ENCODE data around the gene COL21A1. TPM values are rescaled to one million over a fixed set of nuclear protein-coding genes. Genes with fewer than 3 reads are reported as not detected.

The COL21A1 gene
- total and polyA plus RNA-seq, 2 donors (not counting 1 experiment from before 2014, with no cell fraction given): 6.9 to 28.2 TPM

GRCh38 chr6:56152611-56153010 is 94.8 kb downstream of the COL21A1 start:
- Histone ChIP-seq H3K9ac (ENCODE audit: insufficient read depth, low read length) (no peak overlapping the region), H2AFZ (ENCODE audit: low read length) (no peak overlapping the region), H3K4me3 (replicated peaks in 1 of 4; ENCODE audit: control extremely low read depth in 1 of 4, insufficient read depth in 1 of 4, low read depth in 3 of 4, low read length in 4 of 4) (no peak overlapping the region), H3K27ac (ENCODE audit: insufficient read depth, low read length) (no peak overlapping the region), H3K79me2 (ENCODE audit: control insufficient read depth, insufficient read depth, low read length) (no peaks in the 10 kb centered on the region), H3K4me2 (ENCODE audit: extremely low read depth, insufficient read depth, low read length) (no peak overlapping the region), H4K20me1 (ENCODE audit: control insufficient read depth, extremely low read depth, insufficient read depth, low read length) (no peaks in the 10 kb centered on the region), H3K36me3 (ENCODE audit: control insufficient read depth, insufficient read depth, low read length) (no peaks in the 10 kb centered on the region), H3K4me1 (ENCODE audit: control insufficient read depth, extremely low read depth, insufficient read depth, low read length) (peaks cover 2% of the 10 kb centered on the region), H3K9me3 (ENCODE audit: control insufficient read depth, insufficient read depth, low read depth, low read length) (no peaks in the 10 kb centered on the region), H3K27me3 (ENCODE audit: control insufficient read depth, insufficient read depth, low read length) (no peaks in the 10 kb centered on the region)
- no peak for DNase-seq (ENCODE audit: low read depth in 2 of 2)
- TF ChIP-seq CTCF (conservative IDR thresholded peaks at IDR 0.05 in 1 of 2, IDR thresholded peaks at IDR 0.05 in 1 of 2; ENCODE audit: low read depth in 1 of 2, low read length in 2 of 2) (no peak), EZH2 (IDR thresholded peaks at IDR 0.05; ENCODE audit: low read length, missing control alignments) (no peak)

GRCh38 chr6:56151609-56152224 is 95.7 kb downstream of the COL21A1 start:
- Histone ChIP-seq H3K36me3 (ENCODE audit: control insufficient read depth, insufficient read depth, low read length) (no peaks in the 10 kb centered on the region), H3K9ac (ENCODE audit: insufficient read depth, low read length) (no peak overlapping the region), H2AFZ (ENCODE audit: low read length) (no peak overlapping the region), H3K27me3 (ENCODE audit: control insufficient read depth, insufficient read depth, low read length) (no peaks in the 10 kb centered on the region), H3K27ac (ENCODE audit: insufficient read depth, low read length) (no peak overlapping the region), H3K4me2 (ENCODE audit: extremely low read depth, insufficient read depth, low read length) (no peak overlapping the region), H3K4me1 (ENCODE audit: control insufficient read depth, extremely low read depth, insufficient read depth, low read length) (peaks cover 2% of the 10 kb centered on the region), H4K20me1 (ENCODE audit: control insufficient read depth, extremely low read depth, insufficient read depth, low read length) (no peaks in the 10 kb centered on the region), H3K4me3 (replicated peaks in 1 of 4; ENCODE audit: control extremely low read depth in 1 of 4, insufficient read depth in 1 of 4, low read depth in 3 of 4, low read length in 4 of 4) (no peak overlapping the region), H3K79me2 (ENCODE audit: control insufficient read depth, insufficient read depth, low read length) (no peaks in the 10 kb centered on the region), H3K9me3 (ENCODE audit: control insufficient read depth, insufficient read depth, low read depth, low read length) (no peaks in the 10 kb centered on the region)
- no peak for DNase-seq (ENCODE audit: low read depth in 2 of 2)
- no peak for TF ChIP-seq EZH2 (IDR thresholded peaks at IDR 0.05; ENCODE audit: low read length, missing control alignments)
- TF ChIP-seq CTCF (conservative IDR thresholded peaks at IDR 0.05 in 1 of 2, IDR thresholded peaks at IDR 0.05 in 1 of 2; ENCODE audit: low read depth in 1 of 2, low read length in 2 of 2): no peak

DNA sequence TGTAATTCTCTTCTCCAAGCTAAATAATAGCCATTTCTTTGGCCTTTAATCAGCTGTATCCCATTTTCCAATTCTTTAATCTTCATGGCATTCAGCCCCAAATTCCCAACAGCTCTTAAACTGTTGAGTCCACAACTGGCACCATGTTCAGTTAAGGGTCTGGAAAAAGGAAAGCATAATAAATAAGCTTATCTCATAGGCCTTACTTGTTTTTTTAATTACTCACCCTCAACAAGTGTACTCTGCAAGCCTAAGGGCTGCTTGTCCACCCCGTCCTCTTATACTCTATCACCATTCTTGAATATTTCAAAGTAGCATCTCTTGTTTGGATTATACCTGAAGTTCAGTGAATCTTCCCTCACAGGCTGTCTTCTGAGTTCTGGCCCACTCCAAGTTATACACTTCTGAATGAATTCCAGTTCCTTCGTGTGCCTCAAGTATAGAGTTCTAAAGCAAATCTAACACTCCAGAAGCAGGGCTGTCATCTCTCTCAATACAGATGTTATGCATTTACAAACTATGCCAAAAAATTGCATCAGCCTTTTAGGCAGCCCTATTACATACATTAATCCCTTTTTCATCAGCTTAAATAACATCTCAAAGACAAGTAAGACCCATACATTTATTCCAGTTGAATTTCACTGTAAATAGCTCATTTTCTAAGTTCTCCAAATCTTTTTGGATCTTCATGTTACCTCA is 98.7 kb downstream of the COL21A1 start:
- Histone ChIP-seq H3K9me3 (ENCODE audit: control insufficient read depth, insufficient read depth, low read depth, low read length) (no peaks in the 10 kb centered on the region), H3K27me3 (ENCODE audit: control insufficient read depth, insufficient read depth, low read length) (no peaks in the 10 kb centered on the region), H2AFZ (ENCODE audit: low read length) (no peak overlapping the region), H3K4me3 (replicated peaks in 1 of 4; ENCODE audit: control extremely low read depth in 1 of 4, insufficient read depth in 1 of 4, low read depth in 3 of 4, low read length in 4 of 4) (peak overlapping the region in 1 of 4 experiments; percentile 55), H3K27ac (ENCODE audit: insufficient read depth, low read length) (no peak overlapping the region), H3K4me2 (ENCODE audit: extremely low read depth, insufficient read depth, low read length) (no peak overlapping the region), H4K20me1 (ENCODE audit: control insufficient read depth, extremely low read depth, insufficient read depth, low read length) (no peaks in the 10 kb centered on the region), H3K79me2 (ENCODE audit: control insufficient read depth, insufficient read depth, low read length) (no peaks in the 10 kb centered on the region), H3K9ac (ENCODE audit: insufficient read depth, low read length) (no peak overlapping the region), H3K4me1 (ENCODE audit: control insufficient read depth, extremely low read depth, insufficient read depth, low read length) (peaks cover 3% of the 10 kb centered on the region), H3K36me3 (ENCODE audit: control insufficient read depth, insufficient read depth, low read length) (no peaks in the 10 kb centered on the region)
- peak; percentile 42 to 88 for DNase-seq (ENCODE audit: low read depth in 2 of 2)
- no peak for TF ChIP-seq CTCF (conservative IDR thresholded peaks at IDR 0.05 in 1 of 2, IDR thresholded peaks at IDR 0.05 in 1 of 2; ENCODE audit: low read depth in 1 of 2, low read length in 2 of 2)
- TF ChIP-seq EZH2 (IDR thresholded peaks at IDR 0.05; ENCODE audit: low read length, missing control alignments): no peak

All from fibroblast of lung (primary cell).